GM12872 (cell line): Measurements from ENCODE around the gene CDR2.

Experiments used
- TF ChIP-seq, protein P1 (sequence below): IDR thresholded peaks from 3 replicates; pipeline ENCODE4 v1.5.1; 2011; ENCODE audit warnings: low read depth, mild to moderate bottlenecking, low read length, moderate library complexity; ENCODE audit not compliant: insufficient read depth

CDR2 gene

DNA sequence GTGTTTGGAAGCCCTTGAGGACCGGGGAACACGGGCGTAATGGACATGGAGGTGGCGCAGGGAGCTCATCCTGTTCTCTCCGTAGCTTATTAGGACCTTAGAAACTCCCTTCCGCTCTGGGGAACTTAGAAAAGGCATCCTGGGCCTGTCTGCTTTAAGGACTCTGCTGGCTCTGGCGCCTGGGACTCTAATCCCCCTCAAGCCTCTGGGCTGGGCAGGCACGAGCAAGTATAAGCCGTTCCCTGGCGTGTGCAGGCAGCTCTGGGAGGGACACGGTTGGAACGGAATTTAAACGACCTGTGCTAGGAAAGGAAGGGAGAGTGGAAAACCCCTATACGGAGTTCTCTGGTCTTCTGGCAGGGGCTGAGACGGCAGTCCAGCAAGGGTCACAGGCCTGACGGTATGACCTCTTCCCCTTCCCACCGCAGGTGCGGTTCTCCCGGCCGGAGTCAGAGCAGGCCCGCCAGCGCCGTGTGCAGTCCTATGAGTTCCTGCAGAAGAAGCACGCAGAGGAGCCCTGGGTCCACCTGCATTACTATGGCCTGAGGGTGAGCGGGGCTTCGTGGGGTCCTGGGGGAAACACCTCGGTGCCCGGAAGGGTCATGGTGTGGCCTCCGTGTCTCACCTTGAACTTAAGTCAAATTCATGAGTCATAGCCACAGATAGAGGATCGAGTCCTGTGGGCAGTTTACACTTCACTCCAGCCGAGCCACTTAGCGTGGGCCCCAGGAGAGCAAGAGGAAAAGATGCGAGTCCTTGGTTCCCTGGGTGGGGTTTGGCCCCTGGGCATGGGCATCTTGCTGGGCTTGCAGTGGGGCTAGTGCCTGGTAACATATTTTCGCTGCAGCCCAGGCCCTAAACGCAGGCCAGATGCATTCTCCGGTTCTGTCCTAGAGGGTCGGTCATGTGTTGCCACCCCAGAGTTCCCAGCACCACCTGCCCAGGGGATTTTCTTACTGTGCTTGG is 59.5 kb downstream of the CDR2 start:
- TF ChIP-seq, protein P1, sequence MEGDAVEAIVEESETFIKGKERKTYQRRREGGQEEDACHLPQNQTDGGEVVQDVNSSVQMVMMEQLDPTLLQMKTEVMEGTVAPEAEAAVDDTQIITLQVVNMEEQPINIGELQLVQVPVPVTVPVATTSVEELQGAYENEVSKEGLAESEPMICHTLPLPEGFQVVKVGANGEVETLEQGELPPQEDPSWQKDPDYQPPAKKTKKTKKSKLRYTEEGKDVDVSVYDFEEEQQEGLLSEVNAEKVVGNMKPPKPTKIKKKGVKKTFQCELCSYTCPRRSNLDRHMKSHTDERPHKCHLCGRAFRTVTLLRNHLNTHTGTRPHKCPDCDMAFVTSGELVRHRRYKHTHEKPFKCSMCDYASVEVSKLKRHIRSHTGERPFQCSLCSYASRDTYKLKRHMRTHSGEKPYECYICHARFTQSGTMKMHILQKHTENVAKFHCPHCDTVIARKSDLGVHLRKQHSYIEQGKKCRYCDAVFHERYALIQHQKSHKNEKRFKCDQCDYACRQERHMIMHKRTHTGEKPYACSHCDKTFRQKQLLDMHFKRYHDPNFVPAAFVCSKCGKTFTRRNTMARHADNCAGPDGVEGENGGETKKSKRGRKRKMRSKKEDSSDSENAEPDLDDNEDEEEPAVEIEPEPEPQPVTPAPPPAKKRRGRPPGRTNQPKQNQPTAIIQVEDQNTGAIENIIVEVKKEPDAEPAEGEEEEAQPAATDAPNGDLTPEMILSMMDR, result no peak

DNA sequence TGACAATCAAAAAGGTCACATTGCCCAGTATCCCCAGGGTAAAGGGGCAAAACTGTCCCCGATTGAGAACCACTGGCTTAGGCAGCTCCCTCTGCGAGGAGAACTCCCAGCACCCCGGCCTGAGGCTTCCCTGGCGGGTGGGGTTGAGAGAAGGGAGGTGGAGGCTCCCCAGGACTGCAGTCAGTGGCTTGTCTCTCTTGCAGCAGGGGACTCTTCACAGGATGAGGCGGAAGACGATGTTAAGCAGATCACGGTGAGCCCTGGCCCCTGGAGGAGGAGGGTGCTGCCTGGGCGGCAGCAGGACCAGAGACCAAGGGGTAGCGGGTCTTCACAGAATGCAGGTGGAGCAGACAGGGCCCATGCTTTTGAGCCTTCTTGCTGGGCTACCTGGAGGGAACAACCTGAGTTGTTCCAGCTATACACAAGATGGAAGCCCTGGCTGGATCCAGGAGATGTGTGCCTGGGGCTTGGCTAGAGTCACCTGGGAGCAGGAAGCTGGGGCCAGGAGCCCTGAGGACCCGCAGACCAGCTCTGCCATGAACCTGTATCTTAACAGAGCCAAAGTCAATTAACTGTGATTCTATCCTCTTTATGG is 60.4 kb downstream of the CDR2 start:
- TF ChIP-seq, protein P1, result no peak

DNA sequence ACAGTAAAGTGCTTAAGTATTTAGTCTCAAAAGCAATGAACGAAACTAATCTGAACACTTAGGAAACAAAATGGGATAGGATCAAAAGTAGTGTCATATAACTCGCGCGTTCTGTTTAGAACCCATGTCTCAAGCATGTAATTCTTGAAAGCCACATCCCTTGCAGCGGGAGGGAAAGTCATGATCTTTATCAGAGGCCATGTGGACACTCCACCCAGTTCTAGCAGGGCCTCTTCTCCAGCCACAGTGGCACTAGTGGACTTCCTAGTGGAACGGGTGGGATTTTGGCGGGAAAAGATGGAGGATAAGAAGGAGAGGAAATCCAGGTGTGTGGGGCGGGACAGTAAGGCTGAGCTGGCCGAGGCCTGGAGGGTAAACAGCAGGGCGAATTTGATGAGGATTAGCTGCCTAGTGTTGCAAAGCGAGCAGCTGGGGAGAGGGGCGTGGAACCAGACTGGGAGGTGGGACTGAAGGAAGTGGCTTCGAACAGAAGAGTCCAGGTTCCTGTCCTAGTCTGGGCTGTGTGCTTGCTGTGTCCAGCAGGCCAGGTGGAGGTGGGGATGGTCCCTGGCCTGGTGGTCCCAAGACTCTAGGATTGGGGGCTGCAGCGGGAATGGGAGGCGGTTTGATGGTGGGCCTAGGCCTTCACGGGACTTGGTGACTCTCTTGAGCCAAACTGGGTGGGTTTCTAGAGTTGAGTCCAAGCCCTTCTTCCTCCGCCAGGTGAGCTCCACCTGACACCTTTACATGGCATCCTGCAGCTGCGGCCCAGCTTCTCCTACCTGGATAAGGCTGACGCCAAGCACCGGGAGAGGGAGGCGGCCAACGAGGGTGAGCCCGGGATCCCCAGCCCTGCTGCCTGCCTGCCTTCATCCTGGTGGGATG is 61.3 kb downstream of the CDR2 start:
- TF ChIP-seq, protein P1, result no peak

DNA sequence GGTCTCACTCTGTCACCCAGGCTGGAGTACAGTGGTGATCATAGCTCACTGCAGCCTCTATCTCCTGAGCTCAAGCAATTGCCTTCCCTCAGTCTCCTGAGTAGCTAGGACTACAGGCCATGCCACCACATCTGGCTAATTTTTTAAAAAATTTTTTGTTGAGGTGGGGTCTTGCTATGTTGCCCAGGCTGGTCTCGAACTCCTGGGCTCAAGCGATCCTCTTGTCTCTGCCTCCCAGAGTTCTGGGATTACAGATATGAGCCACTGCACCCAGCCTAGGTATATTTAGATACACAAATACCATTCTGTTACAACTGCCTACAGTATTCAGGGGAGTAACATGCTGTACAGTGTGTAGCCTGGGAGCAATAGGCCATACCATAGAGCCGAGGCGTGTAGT is 62.9 kb downstream of the CDR2 start:
- TF ChIP-seq, protein P1, result no peak

DNA sequence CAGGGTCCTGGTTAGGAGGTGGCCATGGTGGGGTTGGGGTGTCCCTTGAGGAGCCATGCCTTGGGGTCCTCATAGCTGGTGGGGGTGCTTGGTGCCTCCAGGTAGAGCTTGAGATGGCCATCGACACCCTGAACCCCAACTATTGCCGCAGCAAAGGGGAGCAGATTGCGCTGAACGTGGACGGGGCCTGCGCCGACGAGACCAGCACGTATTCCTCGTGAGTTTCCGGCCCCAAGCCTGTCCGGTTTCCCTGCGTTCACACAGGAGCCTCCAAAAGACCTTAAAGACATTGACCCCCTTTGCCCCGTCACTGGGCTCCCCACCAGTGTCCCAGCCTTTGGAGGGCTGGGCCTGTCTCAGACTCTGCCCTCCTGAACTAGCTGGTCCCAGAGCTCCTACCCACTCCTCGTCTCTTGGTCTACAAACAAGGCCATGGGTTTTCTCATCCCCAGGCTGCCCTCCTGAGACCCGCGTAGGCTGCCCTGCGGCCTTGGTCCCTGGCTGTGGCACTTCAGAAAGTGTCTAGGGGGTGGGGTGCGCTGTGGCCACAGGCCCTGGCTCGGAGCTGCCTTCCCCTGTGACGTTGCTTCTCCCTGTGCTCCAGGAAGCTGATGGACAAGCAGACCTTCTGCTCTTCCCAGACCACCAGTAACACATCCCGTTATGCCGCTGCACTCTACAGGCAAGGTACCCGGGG is 65.4 kb downstream of the CDR2 start:
- TF ChIP-seq, protein P1, result no peak

DNA sequence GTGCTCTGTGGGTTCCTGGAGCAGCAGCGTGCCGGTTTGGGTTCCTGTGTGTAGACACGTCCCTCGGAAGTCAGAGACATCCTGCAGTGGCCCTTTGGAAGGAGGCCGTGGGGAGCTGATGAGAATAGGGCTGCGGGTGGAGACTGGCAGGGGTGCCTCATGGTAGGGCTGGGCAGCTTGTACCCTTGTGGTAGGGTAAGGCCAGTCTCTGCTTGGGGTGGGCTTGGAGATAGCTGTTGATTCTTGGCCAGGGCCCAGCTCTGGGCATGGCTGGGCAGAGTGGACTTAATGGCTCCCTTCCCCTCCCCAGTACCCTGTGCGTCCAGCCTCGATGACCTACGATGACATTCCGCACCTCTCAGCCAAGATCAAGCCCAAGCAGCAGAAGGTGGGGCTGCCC is 66.6 kb downstream of the CDR2 start:
- TF ChIP-seq, protein P1, result no peak
